ENCODE measurements around the gene NHERF1.

- TF ChIP-seq, protein P1, sequence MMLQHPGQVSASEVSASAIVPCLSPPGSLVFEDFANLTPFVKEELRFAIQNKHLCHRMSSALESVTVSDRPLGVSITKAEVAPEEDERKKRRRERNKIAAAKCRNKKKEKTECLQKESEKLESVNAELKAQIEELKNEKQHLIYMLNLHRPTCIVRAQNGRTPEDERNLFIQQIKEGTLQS (IDR thresholded peaks at IDR 0.05; ENCODE audit: insufficient read depth, low read depth, low read length): no peak
- TF ChIP-seq MAFK (IDR thresholded peaks at IDR 0.05; ENCODE audit: low read depth, low read length) (no peak), YY1 (IDR thresholded peaks at IDR 0.05; ENCODE audit: low read depth, low read length) (no peak), TBP (IDR thresholded peaks at IDR 0.05; ENCODE audit: low read depth, low read length) (no peak), HDAC2 (IDR thresholded peaks at IDR 0.05; ENCODE audit: borderline replicate concordance in 1 of 2, low read depth in 2 of 2, low read length in 2 of 2) (no peak), POLR2AphosphoS5 (IDR thresholded peaks at IDR 0.05; ENCODE audit: low read depth, low read length) (no peak), EZH2 (IDR thresholded peaks at IDR 0.05; ENCODE audit: low read depth, low read length, severe bottlenecking) (no peak), POLR2A (IDR thresholded peaks at IDR 0.05; ENCODE audit: control extremely low read depth in 1 of 2, low read depth in 2 of 2, low read length in 2 of 2) (no peak), FOSL1 (IDR thresholded peaks at IDR 0.05; ENCODE audit: insufficient read depth, low read depth, low read length) (no peak)
- TF ChIP-seq, protein P2, sequence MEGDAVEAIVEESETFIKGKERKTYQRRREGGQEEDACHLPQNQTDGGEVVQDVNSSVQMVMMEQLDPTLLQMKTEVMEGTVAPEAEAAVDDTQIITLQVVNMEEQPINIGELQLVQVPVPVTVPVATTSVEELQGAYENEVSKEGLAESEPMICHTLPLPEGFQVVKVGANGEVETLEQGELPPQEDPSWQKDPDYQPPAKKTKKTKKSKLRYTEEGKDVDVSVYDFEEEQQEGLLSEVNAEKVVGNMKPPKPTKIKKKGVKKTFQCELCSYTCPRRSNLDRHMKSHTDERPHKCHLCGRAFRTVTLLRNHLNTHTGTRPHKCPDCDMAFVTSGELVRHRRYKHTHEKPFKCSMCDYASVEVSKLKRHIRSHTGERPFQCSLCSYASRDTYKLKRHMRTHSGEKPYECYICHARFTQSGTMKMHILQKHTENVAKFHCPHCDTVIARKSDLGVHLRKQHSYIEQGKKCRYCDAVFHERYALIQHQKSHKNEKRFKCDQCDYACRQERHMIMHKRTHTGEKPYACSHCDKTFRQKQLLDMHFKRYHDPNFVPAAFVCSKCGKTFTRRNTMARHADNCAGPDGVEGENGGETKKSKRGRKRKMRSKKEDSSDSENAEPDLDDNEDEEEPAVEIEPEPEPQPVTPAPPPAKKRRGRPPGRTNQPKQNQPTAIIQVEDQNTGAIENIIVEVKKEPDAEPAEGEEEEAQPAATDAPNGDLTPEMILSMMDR (IDR thresholded peaks at IDR 0.05; ENCODE audit: control extremely low read depth in 1 of 3, insufficient read depth in 1 of 3, low read depth in 1 of 3, low read length in 3 of 3): no peak
- TF ChIP-seq, protein P3, sequence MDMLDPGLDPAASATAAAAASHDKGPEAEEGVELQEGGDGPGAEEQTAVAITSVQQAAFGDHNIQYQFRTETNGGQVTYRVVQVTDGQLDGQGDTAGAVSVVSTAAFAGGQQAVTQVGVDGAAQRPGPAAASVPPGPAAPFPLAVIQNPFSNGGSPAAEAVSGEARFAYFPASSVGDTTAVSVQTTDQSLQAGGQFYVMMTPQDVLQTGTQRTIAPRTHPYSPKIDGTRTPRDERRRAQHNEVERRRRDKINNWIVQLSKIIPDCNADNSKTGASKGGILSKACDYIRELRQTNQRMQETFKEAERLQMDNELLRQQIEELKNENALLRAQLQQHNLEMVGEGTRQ (IDR thresholded peaks at IDR 0.05; ENCODE audit: low read length): no peak
Measured at GRCh38 chr17:74773871-74774286, 25.5 kb downstream of the NHERF1 start.

Data from H1 (cell line).